NT2/D1 (cell line): ENCODE measurements around the gene CDCA7L.

ENCODE experiments used
- DNase-seq: peaks from one replicate; pipeline ENCODE4 v3.0.0-alpha.2; 2011; ENCODE audit warnings: low read depth, low spot score
- H3K27me3 ChIP-seq: 2 replicates; pipeline ENCODE4 v1.6.0; 2011; ENCODE audit warnings: mild to moderate bottlenecking; ENCODE audit not compliant: insufficient read length, insufficient read depth
- H3K36me3 ChIP-seq: 2 replicates; pipeline ENCODE4 v1.6.1; 2011; ENCODE audit warnings: mild to moderate bottlenecking, low read length, mixed read lengths; ENCODE audit not compliant: insufficient read depth, insufficient read length
- H3K4me1 ChIP-seq: 2 replicates; pipeline ENCODE4 v1.5.1; 2011; ENCODE audit not compliant: insufficient read depth, insufficient read length
- H3K4me3 ChIP-seq: 2 replicates; pipeline ENCODE4 v1.5.1; 2011; ENCODE audit warnings: low read depth; ENCODE audit not compliant: insufficient read length
- H3K9ac ChIP-seq: 2 replicates; pipeline ENCODE4 v1.6.0; 2011; ENCODE audit warnings: low read depth; ENCODE audit not compliant: insufficient read length
- H3K9me3 ChIP-seq: 2 replicates; pipeline ENCODE4 v1.5.1; 2011; ENCODE audit warnings: mild to moderate bottlenecking, low read length; ENCODE audit not compliant: insufficient read depth
- SUZ12 ChIP-seq: IDR thresholded peaks from 2 replicates; pipeline ENCODE4 v1.6.1; 2011; ENCODE audit not compliant: insufficient read length, insufficient read depth; ENCODE audit errors: extremely low read depth
- YY1 ChIP-seq: IDR thresholded peaks from 2 replicates; pipeline ENCODE4 v1.6.1; 2011; ENCODE audit not compliant: insufficient read length, insufficient read depth
- ZNF274 ChIP-seq: IDR thresholded peaks from 2 replicates; pipeline ENCODE4 v1.6.1; 2011; ENCODE audit warnings: mild to moderate bottlenecking, low read depth, low read length

The CDCA7L gene

GRCh38 chr7:21910253-21910652, 35.4 kb downstream of the CDCA7L start:
- H3K36me3 ChIP-seq = peaks cover 85% of the 10 kb centered on the region
- no peaks in the 10 kb centered on the region for H3K9me3 ChIP-seq
- no peak overlapping the region for H3K9ac ChIP-seq

DNA sequence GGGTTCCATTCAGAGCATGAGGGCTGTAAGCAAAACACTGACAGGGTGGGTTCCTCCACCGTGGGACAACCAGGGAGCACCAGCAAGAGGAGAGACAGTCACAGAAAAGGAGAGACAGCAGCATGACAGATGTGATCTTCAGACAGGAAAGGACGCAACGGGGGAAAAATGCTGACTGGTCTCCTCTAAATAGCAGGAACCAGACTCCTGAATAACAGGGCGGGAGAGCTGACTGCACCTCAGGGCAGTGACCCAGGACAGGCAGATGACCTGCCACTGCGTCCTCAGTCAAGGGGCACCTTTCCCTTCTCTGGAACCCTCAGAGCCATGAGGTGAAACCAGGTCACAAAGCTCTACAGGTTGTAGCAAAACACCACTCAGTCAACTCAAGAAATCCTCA, 37.0 kb downstream of the CDCA7L start:
- no peaks in the 10 kb centered on the region for H3K9me3 ChIP-seq
- H3K36me3 ChIP-seq = peaks cover 83% of the 10 kb centered on the region
- H3K27me3 ChIP-seq = no peaks in the 10 kb centered on the region
- no peak for DNase-seq
- H3K4me1 ChIP-seq = no peaks in the 10 kb centered on the region
- TF ChIP-seq SUZ12 (no peak), ZNF274 (no peak), YY1 (no peak)
- no peak overlapping the region for H3K9ac ChIP-seq
- no peak overlapping the region for H3K4me3 ChIP-seq

More at GRCh38 chr7:21910253-21910652, 35.4 kb downstream of the CDCA7L start:
- Histone ChIP-seq H3K4me1 (no peaks in the 10 kb centered on the region), H3K27me3 (no peaks in the 10 kb centered on the region), H3K4me3 (no peak overlapping the region)
- no peak for TF ChIP-seq ZNF274
- no peak for DNase-seq

- Histone ChIP-seq H3K4me1 (no peaks in the 10 kb centered on the region), H3K36me3 (peaks cover 93% of the 10 kb centered on the region), H3K27me3 (no peaks in the 10 kb centered on the region), H3K9me3 (no peaks in the 10 kb centered on the region), H3K9ac (no peak overlapping the region), H3K4me3 (no peak overlapping the region)
- TF ChIP-seq YY1 (no peak), ZNF274 (no peak), SUZ12 (no peak)
- DNase-seq = no peak
Measured at GRCh38 chr7:21903020-21903786, 42.5 kb downstream of the CDCA7L start.

DNA sequence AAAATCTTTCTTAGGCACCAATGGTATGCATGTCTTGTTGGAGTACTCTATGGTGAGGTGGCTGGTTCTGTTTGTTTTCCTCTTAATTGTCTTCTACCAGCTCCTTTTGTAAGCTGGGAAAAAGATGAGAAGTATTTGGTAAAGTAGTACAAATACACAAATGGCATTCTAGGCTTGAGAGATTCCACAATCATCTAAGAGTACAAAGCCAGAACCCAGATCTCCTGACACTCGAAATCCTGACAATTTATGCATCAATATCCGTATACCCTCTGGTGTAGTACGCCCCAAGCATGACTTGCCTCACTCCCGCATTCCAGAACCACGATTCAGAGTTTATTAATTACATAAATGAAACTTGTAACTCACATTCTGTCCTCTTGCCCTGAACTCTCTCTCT, 43.5 kb downstream of the CDCA7L start:
- DNase-seq = no peak
- H3K36me3 ChIP-seq = peaks cover 88% of the 10 kb centered on the region
- no peak overlapping the region for H3K4me3 ChIP-seq
- no peak overlapping the region for H3K9ac ChIP-seq
- TF ChIP-seq SUZ12 = no peak
- no peak for TF ChIP-seq YY1
- TF ChIP-seq ZNF274 = no peak
- no peaks in the 10 kb centered on the region for H3K4me1 ChIP-seq
- no peaks in the 10 kb centered on the region for H3K9me3 ChIP-seq
- H3K27me3 ChIP-seq = no peaks in the 10 kb centered on the region

- DNase-seq = no peak
- Histone ChIP-seq H3K9ac (no peak overlapping the region), H3K9me3 (no peaks in the 10 kb centered on the region), H3K36me3 (peaks cover 52% of the 10 kb centered on the region), H3K4me3 (no peak overlapping the region), H3K27me3 (no peaks in the 10 kb centered on the region), H3K4me1 (no peaks in the 10 kb centered on the region)
- TF ChIP-seq ZNF274 = no peak
Measured at GRCh38 chr7:21898265-21898930, 47.3 kb downstream of the CDCA7L start.

- TF ChIP-seq ZNF274 = no peak
- TF ChIP-seq SUZ12 = no peak
- no peak for TF ChIP-seq YY1
- no peaks in the 10 kb centered on the region for H3K9me3 ChIP-seq
- H3K4me3 ChIP-seq = no peak overlapping the region
- H3K9ac ChIP-seq = no peak overlapping the region
- no peaks in the 10 kb centered on the region for H3K27me3 ChIP-seq
- H3K36me3 ChIP-seq = peaks cover 6% of the 10 kb centered on the region
- no peaks in the 10 kb centered on the region for H3K4me1 ChIP-seq
- no peak for DNase-seq
Measured at GRCh38 chr7:21893401-21893800, 52.3 kb downstream of the CDCA7L start.

- no peaks in the 10 kb centered on the region for H3K36me3 ChIP-seq
- H3K27me3 ChIP-seq = no peaks in the 10 kb centered on the region
- no peak overlapping the region for H3K4me3 ChIP-seq
- H3K4me1 ChIP-seq = no peaks in the 10 kb centered on the region
- no peaks in the 10 kb centered on the region for H3K9me3 ChIP-seq
- no peak overlapping the region for H3K9ac ChIP-seq
- TF ChIP-seq ZNF274 (no peak), SUZ12 (no peak), YY1 (no peak)
- no peak for DNase-seq
Measured at GRCh38 chr7:21891291-21891690, 54.4 kb downstream of the CDCA7L start.
